ENCODE measurements around the gene KCNAB2. TPM values are rescaled to one million over a fixed set of nuclear protein-coding genes. Genes with fewer than 3 reads are reported as not detected.
A peak's percentile ranks its signal among the peaks of the same experiment; 100 is the strongest.

Gene KCNAB2
- total and polyA plus RNA-seq, 2 donors (not counting 1 experiment from before 2014, with no cell fraction given): 90.7 to 143 TPM

- ChIA-PET POLR2A (no interaction called here), CTCF (no interaction called here)
- DNase-seq (no peak), ATAC-seq (ENCODE audit: low read depth) (peak; percentile 56)
- H2AFZ ChIP-seq (ENCODE audit: insufficient read depth, low read depth, low read length, poor library complexity, severe bottlenecking): no peak overlapping the region
- no peaks in the 10 kb centered on the region for H3K4me1 ChIP-seq (ENCODE audit: control insufficient read depth in 2 of 2, insufficient read depth in 2 of 2, low read length in 2 of 2)
- peaks cover 0 to 4% (median under 1%) of the 10 kb centered on the region in 4 experiments for H3K27me3 ChIP-seq (replicated peaks in 1 of 4; ENCODE audit: control extremely low read depth in 1 of 4, control insufficient read depth in 3 of 4, insufficient read depth in 4 of 4, low read length in 3 of 4)
- no peaks in the 10 kb centered on the region for H3K36me3 ChIP-seq (replicated peaks in 1 of 2; ENCODE audit: control extremely low read depth in 1 of 2, control insufficient read depth in 1 of 2, extremely low read depth in 1 of 2, insufficient read depth in 2 of 2, low read length in 1 of 2)
- H3K4me3 ChIP-seq (ENCODE audit: control extremely low read depth in 1 of 5, extremely low read depth in 1 of 5, insufficient read depth in 1 of 5, low read depth in 2 of 5, low read length in 4 of 5): no peak overlapping the region
- Mint-ChIP-seq H3K27ac (no peak overlapping the region), H3K27me3 (peaks cover 12% of the 10 kb centered on the region), H3K9me3 (ENCODE audit: insufficient read depth) (no peaks in the 10 kb centered on the region), H3K4me3 (no peak overlapping the region), H3K4me1 (no peaks in the 10 kb centered on the region)
- TF ChIP-seq EZH2 (IDR thresholded peaks at IDR 0.05; ENCODE audit: borderline replicate concordance, insufficient read depth, low read depth, low read length, poor library complexity, severe bottlenecking) (no peak), CTCF (IDR thresholded peaks at IDR 0.05) (no peak)
- intact Hi-C loops (cut with micrococcal nuclease): no loop called here
- H3K9me3 ChIP-seq (ENCODE audit: control extremely low read depth in 1 of 3, control insufficient read depth in 2 of 3, insufficient read depth in 1 of 3, low read length in 2 of 3): peaks cover 0 to 3% (median 0%) of the 10 kb centered on the region in 3 donors
- no peaks in the 10 kb centered on the region for H4K20me1 ChIP-seq (ENCODE audit: control insufficient read depth, insufficient read depth, low read length, poor library complexity, severe bottlenecking)
- no peak overlapping the region for H3K9ac ChIP-seq (ENCODE audit: low read length)
- H3K27ac ChIP-seq (ENCODE audit: low read length in 2 of 2): no peak overlapping the region
- WGBS (ENCODE audit: insufficient coverage): 39% methylated on average over 15 of the region's 15 CpGs
- H3K4me2 ChIP-seq (replicated peaks; ENCODE audit: low read depth, low read length, poor library complexity, severe bottlenecking): no peak overlapping the region
- no peaks in the 10 kb centered on the region for H3K79me2 ChIP-seq (ENCODE audit: control insufficient read depth, insufficient read depth, low read length)
These were observed 63.4 kb downstream of the KCNAB2 start for GRCh38 chr1:6108937-6109614.

- Mint-ChIP-seq H3K4me3 (no peak overlapping the region), H3K27ac (no peak overlapping the region), H3K27me3 (peaks cover 12% of the 10 kb centered on the region), H3K4me1 (no peaks in the 10 kb centered on the region), H3K9me3 (ENCODE audit: insufficient read depth) (no peaks in the 10 kb centered on the region)
- Histone ChIP-seq H3K27ac (ENCODE audit: low read length in 2 of 2) (no peak overlapping the region), H3K4me2 (replicated peaks; ENCODE audit: low read depth, low read length, poor library complexity, severe bottlenecking) (no peak overlapping the region), H4K20me1 (ENCODE audit: control insufficient read depth, insufficient read depth, low read length, poor library complexity, severe bottlenecking) (no peaks in the 10 kb centered on the region), H3K36me3 (replicated peaks in 1 of 2; ENCODE audit: control extremely low read depth in 1 of 2, control insufficient read depth in 1 of 2, extremely low read depth in 1 of 2, insufficient read depth in 2 of 2, low read length in 1 of 2) (no peaks in the 10 kb centered on the region), H3K79me2 (ENCODE audit: control insufficient read depth, insufficient read depth, low read length) (no peaks in the 10 kb centered on the region), H3K4me3 (ENCODE audit: control extremely low read depth in 1 of 5, extremely low read depth in 1 of 5, insufficient read depth in 1 of 5, low read depth in 2 of 5, low read length in 4 of 5) (no peak overlapping the region), H2AFZ (ENCODE audit: insufficient read depth, low read depth, low read length, poor library complexity, severe bottlenecking) (no peak overlapping the region), H3K9me3 (ENCODE audit: control extremely low read depth in 1 of 3, control insufficient read depth in 2 of 3, insufficient read depth in 1 of 3, low read length in 2 of 3) (peaks cover 0 to 3% (median 0%) of the 10 kb centered on the region in 3 donors), H3K9ac (ENCODE audit: low read length) (no peak overlapping the region), H3K27me3 (replicated peaks in 1 of 4; ENCODE audit: control extremely low read depth in 1 of 4, control insufficient read depth in 3 of 4, insufficient read depth in 4 of 4, low read length in 3 of 4) (peaks cover 0 to 4% (median under 1%) of the 10 kb centered on the region in 4 experiments), H3K4me1 (ENCODE audit: control insufficient read depth in 2 of 2, insufficient read depth in 2 of 2, low read length in 2 of 2) (no peaks in the 10 kb centered on the region)
- WGBS (ENCODE audit: insufficient coverage): 86% methylated on average over 24 of the region's 24 CpGs
- ChIA-PET CTCF (no interaction called here), POLR2A (interaction anchor here (0.6 kb wide), 1 partner anchor 82 kb away, joined by 6 read pairs; no protein-coding TSS in a partner anchor)
- TF ChIP-seq CTCF (IDR thresholded peaks at IDR 0.05): no peak
- no peak for TF ChIP-seq EZH2 (IDR thresholded peaks at IDR 0.05; ENCODE audit: borderline replicate concordance, insufficient read depth, low read depth, low read length, poor library complexity, severe bottlenecking)
- no peak for ATAC-seq (ENCODE audit: low read depth)
- DNase-seq: no peak
- intact Hi-C loops (cut with micrococcal nuclease): no loop called here
These were observed 64.0 kb downstream of the KCNAB2 start for GRCh38 chr1:6109688-6110087.
